ENCODE measurements around the gene CLEC16A.
"Not testable (repeated sequence)": the region's sequence is repeated elsewhere in the genome, so short reads cannot be mapped to it uniquely, and the experiment has no call there.

Gene CLEC16A

GRCh38 chr16:11217651-11218603, 273.6 kb downstream of the CLEC16A start:
- no peak for TF ChIP-seq Cebpa-rat (IDR thresholded peaks at IDR 0.05)
- H3K4me1 ChIP-seq = peaks cover 8% of the 10 kb centered on the region
- no peak overlapping the region for H3K4me3 ChIP-seq
- H3K27ac ChIP-seq = no peak overlapping the region
- no peak overlapping the region for H3K9ac ChIP-seq
- H3K9me3 ChIP-seq = peaks cover 29% of the 10 kb centered on the region
- no peaks in the 10 kb centered on the region for H3K36me3 ChIP-seq
- H4K20me1 ChIP-seq = no peaks in the 10 kb centered on the region
- H3K27me3 ChIP-seq = no peaks in the 10 kb centered on the region
- H3K4me2 ChIP-seq = no peak overlapping the region

DNA sequence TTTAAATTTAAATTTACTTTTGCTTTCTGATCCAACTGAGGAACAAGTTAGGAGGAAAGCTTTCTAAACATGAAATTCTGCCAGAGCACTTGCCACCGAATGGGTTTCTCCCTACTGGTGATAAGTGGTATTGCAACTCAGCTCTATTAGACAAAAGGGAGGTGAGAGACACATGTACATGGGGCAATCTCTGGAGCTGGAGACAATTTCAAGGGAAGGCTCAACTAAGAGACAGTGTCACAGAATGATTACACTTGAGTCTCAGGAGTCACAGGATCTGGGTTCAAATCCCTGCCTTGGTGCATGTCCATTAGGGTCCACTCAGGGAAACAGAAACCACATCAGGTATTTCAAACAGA, 274.2 kb downstream of the CLEC16A start:
- TF ChIP-seq Cebpa-rat (IDR thresholded peaks at IDR 0.05) = no peak
- Histone ChIP-seq H3K36me3 (no peaks in the 10 kb centered on the region), H3K27ac (no peak overlapping the region), H3K4me3 (no peak overlapping the region), H3K4me1 (peaks cover 8% of the 10 kb centered on the region), H3K27me3 (no peaks in the 10 kb centered on the region), H3K9me3 (peaks cover 29% of the 10 kb centered on the region), H4K20me1 (no peaks in the 10 kb centered on the region), H3K9ac (no peak overlapping the region), H3K4me2 (no peak overlapping the region)

DNA sequence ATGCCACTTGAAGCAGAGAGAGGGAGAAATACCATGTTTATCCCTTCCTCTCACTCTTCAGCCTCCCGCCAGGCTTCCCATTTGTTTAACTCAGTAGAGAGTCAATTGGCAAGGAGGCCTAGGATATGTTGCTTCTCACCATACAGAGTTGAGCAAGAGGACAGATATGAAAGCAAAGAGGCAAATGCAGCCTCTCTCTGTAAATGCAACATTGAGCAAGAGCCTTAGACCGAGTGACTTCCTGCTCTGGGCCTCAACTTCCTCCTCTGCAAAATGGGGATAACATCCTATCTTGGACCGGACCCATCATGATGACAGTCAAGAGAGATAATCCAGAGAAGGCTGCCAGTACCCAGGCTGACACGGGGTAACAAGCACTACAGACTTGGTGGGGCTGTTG, 274.8 kb downstream of the CLEC16A start:
- Histone ChIP-seq H3K4me3 (no peak overlapping the region), H3K9ac (no peak overlapping the region), H4K20me1 (no peaks in the 10 kb centered on the region), H3K27me3 (no peaks in the 10 kb centered on the region), H3K9me3 (peaks cover 29% of the 10 kb centered on the region), H3K36me3 (no peaks in the 10 kb centered on the region), H3K4me1 (peaks cover 12% of the 10 kb centered on the region), H3K4me2 (no peak overlapping the region), H3K27ac (no peak overlapping the region)
- TF ChIP-seq Cebpa-rat (IDR thresholded peaks at IDR 0.05) = no peak

- H4K20me1 ChIP-seq, H3K36me3 ChIP-seq, H3K27me3 ChIP-seq, H3K4me2 ChIP-seq, H3K27ac ChIP-seq, H3K4me3 ChIP-seq, H3K9ac ChIP-seq: not testable (repeated sequence)
- Histone ChIP-seq H3K9me3 (peaks cover 29% of the 10 kb centered on the region), H3K4me1 (peaks cover 25% of the 10 kb centered on the region)
Measured at GRCh38 chr16:11220507-11220906, 276.1 kb downstream of the CLEC16A start.

- Histone ChIP-seq H3K9ac (peak overlapping the region; percentile 62; the same call in 1 of the 2 replicates), H4K20me1 (no peaks in the 10 kb centered on the region), H3K9me3 (peaks cover 1% of the 10 kb centered on the region; the same call in 1 of the 2 replicates), H3K4me1 (peaks cover 42% of the 10 kb centered on the region), H3K4me3 (peak overlapping the region; percentile 59; the same call in 1 of the 2 replicates), H3K27ac (peak overlapping the region; percentile 82), H3K27me3 (no peaks in the 10 kb centered on the region), H3K36me3 (no peaks in the 10 kb centered on the region), H3K4me2 (peak overlapping the region; percentile 96)
- no peak for TF ChIP-seq Cebpa-rat (IDR thresholded peaks at IDR 0.05)
Measured at GRCh38 chr16:11224096-11224893, 279.9 kb downstream of the CLEC16A start.

DNA sequence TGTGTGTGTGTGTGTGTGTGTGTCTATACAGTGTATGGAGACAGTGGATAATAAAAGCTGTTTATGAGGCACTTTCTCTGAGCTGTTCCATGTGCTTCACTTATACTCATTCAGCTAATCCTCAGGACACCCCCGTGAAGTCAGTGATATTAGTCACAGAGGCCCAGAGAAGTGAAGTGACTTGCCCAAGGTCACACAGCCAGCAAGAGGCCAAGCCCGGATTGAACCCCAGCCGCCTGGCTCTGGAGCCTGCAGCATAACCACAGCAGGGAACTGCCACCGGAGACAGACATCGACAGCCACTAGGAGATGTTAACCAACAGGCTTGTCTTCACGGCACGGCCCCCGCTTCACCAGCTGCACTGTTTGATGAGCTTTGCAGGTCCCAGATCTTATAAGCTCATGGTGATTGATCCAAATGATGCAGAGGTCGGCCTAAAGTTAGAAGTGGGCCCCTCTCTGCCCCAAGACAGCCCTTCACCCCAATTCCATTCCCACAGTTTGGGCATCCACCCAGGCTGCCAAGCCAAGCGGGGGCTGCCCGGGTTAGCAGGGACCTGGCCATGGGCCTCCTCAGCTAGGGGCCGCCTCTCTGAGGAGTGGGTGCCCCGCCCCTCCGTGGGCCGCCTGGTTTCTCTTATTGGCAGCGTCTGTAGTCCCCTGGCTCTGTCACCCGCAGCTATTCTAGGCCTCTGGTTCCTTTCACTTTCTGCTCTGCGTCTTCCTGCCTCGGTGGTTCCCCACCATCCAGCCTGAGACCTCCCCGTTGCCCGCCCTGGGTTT, 280.7 kb downstream of the CLEC16A start:
- peak overlapping the region; percentile 96 for H3K4me2 ChIP-seq
- H4K20me1 ChIP-seq = no peaks in the 10 kb centered on the region
- no peaks in the 10 kb centered on the region for H3K36me3 ChIP-seq
- H3K27me3 ChIP-seq = no peaks in the 10 kb centered on the region
- H3K9me3 ChIP-seq = no peaks in the 10 kb centered on the region
- peak overlapping the region; percentile 82 for H3K27ac ChIP-seq
- peaks cover 46% of the 10 kb centered on the region for H3K4me1 ChIP-seq
- peak overlapping the region; percentile 62 for H3K9ac ChIP-seq
- no peak for TF ChIP-seq Cebpa-rat (IDR thresholded peaks at IDR 0.05)
- peak overlapping the region; percentile 59 for H3K4me3 ChIP-seq

GRCh38 chr16:11225677-11226549, 281.5 kb downstream of the CLEC16A start:
- no peak for TF ChIP-seq Cebpa-rat (IDR thresholded peaks at IDR 0.05)
- Histone ChIP-seq H3K9me3 (no peaks in the 10 kb centered on the region), H3K9ac (peak overlapping the region; percentile 62), H3K4me3 (peak overlapping the region; percentile 59), H3K27ac (peak overlapping the region; percentile 82), H3K27me3 (no peaks in the 10 kb centered on the region), H3K36me3 (no peaks in the 10 kb centered on the region), H4K20me1 (no peaks in the 10 kb centered on the region), H3K4me1 (peaks cover 54% of the 10 kb centered on the region), H3K4me2 (peak overlapping the region; percentile 96)

- H3K9ac ChIP-seq = no peak overlapping the region
- no peak overlapping the region for H3K4me3 ChIP-seq
- H3K4me2 ChIP-seq = no peak overlapping the region
- H4K20me1 ChIP-seq = no peaks in the 10 kb centered on the region
- no peaks in the 10 kb centered on the region for H3K9me3 ChIP-seq
- no peaks in the 10 kb centered on the region for H3K36me3 ChIP-seq
- H3K27ac ChIP-seq = no peak overlapping the region
- H3K4me1 ChIP-seq = peaks cover 73% of the 10 kb centered on the region
- no peak for TF ChIP-seq Cebpa-rat (IDR thresholded peaks at IDR 0.05)
- no peaks in the 10 kb centered on the region for H3K27me3 ChIP-seq
Measured at GRCh38 chr16:11229432-11229831, 285.1 kb downstream of the CLEC16A start.

GRCh38 chr16:11229906-11230305, 285.5 kb downstream of the CLEC16A start:
- H3K9me3 ChIP-seq = no peaks in the 10 kb centered on the region
- no peak overlapping the region for H3K9ac ChIP-seq
- no peak overlapping the region for H3K4me2 ChIP-seq
- TF ChIP-seq Cebpa-rat (IDR thresholded peaks at IDR 0.05) = no peak
- no peaks in the 10 kb centered on the region for H3K36me3 ChIP-seq
- no peaks in the 10 kb centered on the region for H3K27me3 ChIP-seq
- H3K27ac ChIP-seq = no peak overlapping the region
- no peaks in the 10 kb centered on the region for H4K20me1 ChIP-seq
- H3K4me1 ChIP-seq = peaks cover 73% of the 10 kb centered on the region
- H3K4me3 ChIP-seq = no peak overlapping the region

Measured in BLaER1 (cell line).